Measurements from ENCODE around the gene OR51V1.

- TF ChIP-seq CTCF (IDR thresholded peaks at IDR 0.05; ENCODE audit: insufficient read depth, low read length) (no peak), POLR2AphosphoS5 (IDR thresholded peaks at IDR 0.05; ENCODE audit: low read depth) (no peak)
Observed at GRCh38 chr11:5227681-5228080, 27.2 kb upstream of the OR51V1 start.
